Hypothalamus (tissue), 51 donors: Measurements from ENCODE around the gene SEMA3B.

Experiments used
- DNase-seq, 51 donors: peaks; one replicate each; lab custom pipeline; 2025; lab: John Stamatoyannopoulos, UW

The SEMA3B gene

DNA sequence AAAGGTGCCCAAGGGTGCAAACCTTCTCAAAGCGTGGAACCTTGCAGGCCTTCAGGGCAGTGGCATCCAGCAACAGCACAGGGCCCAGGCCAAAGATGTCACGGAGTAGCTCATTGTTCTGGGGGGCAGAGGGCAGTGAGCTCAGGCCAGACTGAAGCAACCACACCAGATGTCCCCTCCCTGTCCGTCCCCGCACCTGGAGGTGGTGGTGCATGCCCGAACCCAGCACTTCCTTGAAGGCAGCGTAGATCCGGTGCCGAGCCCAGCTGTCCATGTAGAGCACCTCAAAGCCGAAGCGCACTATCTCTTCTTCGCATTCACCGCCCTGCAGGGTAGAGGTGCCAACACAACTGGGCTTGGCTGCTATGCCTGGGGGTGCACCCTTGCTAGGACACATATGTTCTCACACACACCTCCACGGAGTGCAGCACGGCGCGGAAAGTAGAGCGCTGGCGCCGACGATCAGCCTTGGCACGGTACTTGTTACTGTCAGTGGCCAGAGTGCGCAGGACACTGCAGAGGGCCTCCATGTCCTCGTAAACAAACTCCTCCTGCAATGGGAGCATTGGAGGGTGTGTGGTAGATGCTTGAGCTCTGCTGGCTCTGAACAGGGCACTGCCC is 19.6 kb downstream of the SEMA3B start:
- no peak for DNase-seq

GRCh38 chr3:50289130-50289529 is 20.2 kb downstream of the SEMA3B start:
- DNase-seq, result no peak

DNA sequence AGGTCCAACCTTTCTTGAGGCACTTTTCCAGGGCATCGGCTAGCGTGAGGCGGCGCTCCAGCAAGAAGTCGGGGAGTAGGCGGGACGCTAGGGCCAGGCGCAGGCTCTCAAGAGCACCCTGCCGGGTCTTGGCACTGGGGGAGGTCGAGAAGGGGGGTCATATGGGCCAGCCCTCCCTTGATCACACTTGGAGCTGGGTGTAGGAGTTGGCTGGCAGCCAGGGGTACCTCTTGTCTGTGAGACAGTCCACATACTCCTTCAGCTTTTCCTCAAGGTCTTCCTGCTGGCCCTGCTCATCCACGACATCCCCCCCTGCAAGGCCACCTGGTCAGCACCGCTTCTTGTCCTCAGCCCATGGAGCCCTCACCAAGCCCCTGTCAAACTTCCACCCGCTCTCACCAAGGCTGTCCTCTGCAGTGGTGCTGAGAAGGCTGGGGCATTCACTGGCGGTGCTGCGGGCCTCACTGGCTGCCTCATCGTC is 21.3 kb downstream of the SEMA3B start:
- DNase-seq, result no peak

DNA sequence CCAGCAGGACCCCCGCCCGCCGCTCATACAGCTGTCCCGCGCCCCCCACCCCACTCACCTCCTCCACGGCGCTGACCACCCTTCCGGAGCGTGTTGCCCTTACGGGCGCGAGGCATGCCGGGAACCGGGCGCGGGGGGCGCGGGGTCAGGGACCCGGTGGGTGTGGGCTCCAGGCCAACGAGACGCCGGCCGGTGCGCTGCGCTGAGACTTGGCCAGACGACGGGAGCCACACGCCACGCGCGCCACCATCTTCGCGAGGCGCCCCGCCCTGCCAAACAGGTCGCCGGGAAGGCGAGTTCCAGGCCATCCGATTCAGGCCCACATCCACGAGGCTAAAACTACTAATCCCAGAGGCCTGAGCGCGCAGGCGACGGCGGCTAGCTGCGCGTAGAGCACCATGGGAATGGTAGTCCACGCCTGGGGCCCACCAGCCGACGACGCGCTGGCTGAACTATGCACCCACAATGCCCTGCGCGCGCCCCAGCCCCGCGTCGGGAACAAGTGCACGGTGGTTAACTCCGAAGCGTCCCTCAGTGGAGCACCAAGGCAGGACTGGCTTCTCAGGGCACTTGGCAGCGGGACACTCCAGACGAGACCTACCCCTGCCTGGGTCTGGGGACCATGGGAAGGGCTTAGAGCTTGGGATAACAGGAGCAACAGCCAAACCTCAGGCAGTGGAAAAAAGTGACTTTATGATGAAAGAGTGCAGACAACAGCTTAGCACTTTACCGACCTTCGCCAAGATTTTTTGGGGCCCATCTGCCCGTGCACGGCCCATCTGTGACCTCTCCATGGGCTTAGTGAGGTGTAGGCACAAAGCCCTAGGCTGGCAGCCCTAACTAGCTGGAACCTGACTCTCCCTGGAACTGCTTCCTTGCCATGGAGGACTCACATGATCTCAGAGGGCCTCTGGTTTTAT is 23.5 kb downstream of the SEMA3B start, which contains the start of gene IFRD2:
Gene IFRD2, minus strand, starts transcription at position 271 of the 920 bp plus-strand sequence. Its CDS starts 155 bp downstream, at position 116.
- DNase-seq, result peak; percentile 51 to 99 (median 97)

DNA sequence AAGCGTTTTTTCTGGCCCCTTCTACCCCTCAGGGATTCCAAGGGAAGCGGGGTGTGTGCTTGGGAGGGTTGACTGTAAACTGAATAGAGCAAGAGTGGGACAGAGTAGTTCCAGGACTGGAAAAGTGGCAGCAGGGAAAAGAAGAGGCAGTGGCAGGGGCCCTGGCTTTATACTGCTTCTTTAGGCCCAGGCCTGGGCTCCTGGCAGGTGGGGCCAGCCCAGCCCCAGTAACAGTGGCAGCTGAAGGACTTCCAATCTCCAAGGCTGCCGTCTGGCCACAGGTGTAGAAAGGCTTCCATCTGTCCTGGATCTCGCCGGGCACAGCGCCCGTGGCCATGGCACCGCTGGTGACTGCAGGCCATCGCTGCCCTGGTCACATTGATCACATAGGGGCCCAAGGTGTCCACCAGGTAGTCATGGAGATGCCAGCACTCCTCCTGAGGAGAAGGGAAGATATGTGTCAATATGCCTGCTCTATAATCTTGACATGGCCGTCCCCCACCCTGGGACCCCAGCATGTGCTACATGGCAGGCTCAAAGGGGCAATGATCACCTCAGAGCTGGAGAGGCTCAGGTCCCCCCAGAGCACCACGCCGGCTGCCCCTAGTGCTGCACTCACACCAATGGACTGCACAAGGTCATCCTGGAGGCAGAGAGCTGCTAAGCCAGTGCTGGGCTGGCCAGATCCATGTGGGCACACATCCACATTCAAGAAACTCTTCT is 24.3 kb downstream of the SEMA3B start:
- no peak for DNase-seq

- DNase-seq, result no peak
Measured at GRCh38 chr3:50294089-50294488, 25.1 kb downstream of the SEMA3B start.

- no peak for DNase-seq
Measured at GRCh38 chr3:50294492-50295403, 25.8 kb downstream of the SEMA3B start.

DNA sequence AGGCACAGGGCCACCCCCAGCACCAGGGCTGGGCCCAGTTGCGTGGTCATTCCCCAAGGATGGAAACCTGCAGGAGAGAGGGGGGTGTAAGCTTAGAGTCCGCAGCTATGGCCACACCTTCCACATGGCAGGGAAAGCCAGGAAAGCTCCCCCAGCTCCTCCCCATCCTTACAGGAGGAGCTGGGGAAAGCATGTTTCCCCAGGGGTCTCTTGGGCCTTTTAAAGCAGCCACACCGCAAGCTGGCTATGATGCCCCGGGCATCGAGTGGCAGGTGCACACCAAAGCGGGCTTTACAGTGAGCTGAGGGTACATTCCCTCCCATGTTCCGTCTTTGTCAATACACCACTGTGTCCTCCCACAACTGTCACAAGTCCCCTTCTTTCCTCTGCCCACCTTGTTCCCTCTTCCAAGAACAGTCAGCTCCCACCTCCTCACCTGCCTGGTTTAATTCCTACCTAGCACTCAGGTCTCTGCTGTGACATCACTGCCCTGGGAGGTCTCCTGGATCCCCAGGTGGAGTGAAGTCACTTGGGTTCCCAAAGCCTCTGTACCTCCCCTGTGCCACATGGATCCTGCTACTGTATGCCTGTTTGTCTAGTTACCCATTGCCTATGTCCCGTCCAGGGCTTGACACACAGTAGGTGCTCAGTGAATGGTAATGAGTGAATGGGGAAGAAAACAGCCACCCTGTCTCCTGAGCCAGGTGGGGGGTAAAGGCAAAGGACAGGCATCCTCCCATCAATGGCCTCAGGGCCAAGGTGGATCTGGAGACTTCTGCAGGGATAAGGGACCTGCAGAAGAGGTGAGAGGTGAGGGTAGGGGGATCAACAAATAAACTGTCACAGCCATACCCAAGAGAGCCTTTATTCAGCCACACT is 26.8 kb downstream of the SEMA3B start:
- no peak for DNase-seq

GRCh38 chr3:50296721-50297383 is 27.9 kb downstream of the SEMA3B start:
- DNase-seq, result no peak

DNA sequence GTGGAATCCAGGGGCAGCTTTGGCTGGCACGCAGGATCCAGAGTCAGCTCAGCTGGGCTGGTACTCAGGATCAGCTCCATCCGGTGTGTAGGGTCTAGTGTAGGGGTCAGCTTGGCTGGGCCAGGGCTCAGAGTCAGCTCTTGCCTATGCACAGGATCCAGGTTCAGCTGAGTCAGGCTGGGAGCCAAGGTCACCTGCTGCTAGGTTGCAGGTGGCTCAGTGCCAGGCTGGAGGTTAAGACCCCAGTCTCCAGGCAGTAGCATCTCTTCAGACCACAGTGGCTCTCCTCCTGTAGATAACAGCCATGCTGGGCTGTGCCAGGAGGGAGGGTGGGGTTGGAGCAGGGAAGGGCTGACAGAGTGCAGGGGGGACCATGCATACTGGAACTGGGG is 28.4 kb downstream of the SEMA3B start:
- no peak for DNase-seq

DNA sequence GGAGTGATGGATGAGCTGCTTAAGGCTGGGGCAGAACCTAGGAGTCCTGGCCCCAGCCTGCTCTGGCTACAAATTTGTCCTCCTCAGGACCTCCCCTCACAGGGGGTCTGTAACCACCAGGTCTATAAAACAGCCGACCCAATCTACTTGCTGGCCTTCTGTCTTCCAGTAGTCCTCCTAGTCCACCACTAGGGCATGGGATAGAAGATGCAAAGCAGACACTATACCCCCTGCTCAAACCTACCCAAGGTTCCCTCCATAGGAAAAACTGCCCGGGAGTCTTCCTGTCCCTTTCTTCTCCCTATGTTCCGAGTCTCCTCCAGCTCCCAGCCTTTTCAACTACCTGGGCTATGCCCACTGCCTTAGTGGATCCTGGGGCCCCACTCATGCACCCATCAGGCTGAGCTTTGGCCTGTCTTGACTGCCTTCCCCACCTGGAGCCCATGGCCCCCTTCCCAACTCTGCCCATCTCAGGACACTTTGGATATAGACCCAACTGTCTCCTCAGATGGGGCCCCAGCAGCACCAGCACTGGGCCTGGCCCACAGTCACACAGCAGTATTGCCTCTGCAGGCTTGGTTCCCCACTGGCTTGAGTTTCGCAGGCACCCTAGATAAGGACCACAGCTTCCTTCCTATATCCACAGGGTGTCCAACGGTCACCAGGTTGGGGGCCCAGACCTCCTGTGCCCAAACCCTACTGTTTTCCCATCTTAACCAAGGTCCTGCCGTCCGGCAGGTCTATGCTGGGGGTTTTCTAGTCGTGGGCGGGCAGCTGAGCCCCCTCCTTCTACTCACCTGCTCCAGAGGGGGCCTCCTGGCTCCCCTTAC is 29.2 kb downstream of the SEMA3B start:
- no peak for DNase-seq

GRCh38 chr3:50298836-50299637 is 30.1 kb downstream of the SEMA3B start, which contains the start of the genes HYAL3 and NAA80:
Gene HYAL3, minus strand, starts transcription at chr3:50299405. Its CDS starts 3,803 bp downstream, at chr3:50295602.
Gene NAA80, minus strand, starts transcription at chr3:50299405. Its CDS starts 1,942 bp downstream, at chr3:50297463.
- peak; percentile 72 to 100 (median 99) for DNase-seq

- no peak for DNase-seq
Measured at GRCh38 chr3:50299638-50299928, 30.6 kb downstream of the SEMA3B start.

GRCh38 chr3:50299929-50300680 is 31.2 kb downstream of the SEMA3B start:
- peak in 23 of 51 donors; percentile 34 to 88 (median 64) for DNase-seq

DNA sequence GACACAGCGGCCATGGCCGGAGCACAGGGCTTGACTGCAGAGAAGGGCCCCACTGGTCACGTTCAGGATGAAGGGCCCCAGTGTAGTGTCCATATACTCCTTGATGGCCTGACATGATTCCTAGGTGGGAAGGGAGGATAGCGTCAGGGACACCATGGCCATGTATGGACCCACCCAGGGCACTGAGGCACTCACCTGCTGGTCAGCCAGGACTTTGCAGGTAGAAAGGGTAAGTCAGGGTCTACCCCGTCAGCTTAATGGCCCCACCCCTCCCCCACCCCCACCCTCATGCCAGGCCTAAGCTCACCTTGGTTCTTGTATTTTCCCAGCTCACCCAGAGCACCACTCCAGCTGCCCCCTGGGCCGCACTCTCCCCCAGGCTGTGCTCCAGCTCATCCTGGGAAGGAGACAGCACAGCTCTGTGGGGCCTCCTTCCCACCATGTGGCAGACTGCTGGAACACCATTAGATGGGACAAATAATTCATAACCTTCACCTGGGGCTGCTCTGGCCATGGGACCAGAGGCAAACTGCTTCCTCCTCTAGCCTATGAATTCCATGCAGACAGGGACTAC is 31.8 kb downstream of the SEMA3B start:
- DNase-seq, result no peak
